ENCODE data around the gene MORN1. TPM values are rescaled to one million over a fixed set of nuclear protein-coding genes. Genes with fewer than 3 reads are reported as not detected.

MORN1 gene
- polyA plus RNA-seq, 1 experiment: 3.7 TPM

DNA sequence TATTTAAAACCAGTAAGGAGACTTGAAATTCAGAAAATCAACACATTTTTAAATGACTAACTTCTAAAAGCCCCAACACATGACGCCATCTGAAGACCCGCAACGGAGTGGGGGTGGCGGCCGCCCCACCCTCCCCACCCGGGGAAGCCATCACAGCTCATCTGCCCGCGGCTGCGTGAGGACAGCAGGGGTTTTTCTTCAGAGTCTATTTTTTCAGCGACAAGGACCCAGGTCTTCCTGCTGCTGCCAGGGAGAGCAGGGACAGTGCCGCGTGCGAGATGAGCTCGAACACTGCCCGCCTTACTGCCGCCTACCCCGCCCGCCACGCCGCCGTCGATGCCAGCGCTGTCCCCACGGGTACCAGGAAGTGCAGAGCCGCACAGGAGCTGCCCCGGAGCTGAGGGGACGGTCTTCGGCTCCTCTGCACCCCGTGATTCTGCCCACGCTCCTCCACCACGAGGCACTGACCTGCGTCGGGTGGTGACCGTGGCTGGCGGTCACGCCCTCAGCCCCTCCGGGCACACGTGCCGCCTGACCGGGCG is 84.2 kb downstream of the MORN1 start:
- no peak for TF ChIP-seq CTCF (IDR thresholded peaks at IDR 0.05; ENCODE audit: insufficient read depth, low read depth, low read length)
- ChIA-PET POLR2A (no interaction called here), CTCF (interaction anchor here (1.0 to 1.1 kb wide), 3 partner anchors 11 to 112 kb away, joined by 3 to 4 read pairs (median 3); partner anchors contain the start of gene FAAP20)
- Histone ChIP-seq H3K36me3 (ENCODE audit: control insufficient read depth, insufficient read depth, low read length) (peaks cover 46% of the 10 kb centered on the region), H3K4me3 (ENCODE audit: low read depth, low read length) (no peak overlapping the region), H3K27me3 (ENCODE audit: control insufficient read depth, insufficient read depth, low read length) (no peaks in the 10 kb centered on the region)
- DNase-seq (ENCODE audit: low read depth): no peak

DNA sequence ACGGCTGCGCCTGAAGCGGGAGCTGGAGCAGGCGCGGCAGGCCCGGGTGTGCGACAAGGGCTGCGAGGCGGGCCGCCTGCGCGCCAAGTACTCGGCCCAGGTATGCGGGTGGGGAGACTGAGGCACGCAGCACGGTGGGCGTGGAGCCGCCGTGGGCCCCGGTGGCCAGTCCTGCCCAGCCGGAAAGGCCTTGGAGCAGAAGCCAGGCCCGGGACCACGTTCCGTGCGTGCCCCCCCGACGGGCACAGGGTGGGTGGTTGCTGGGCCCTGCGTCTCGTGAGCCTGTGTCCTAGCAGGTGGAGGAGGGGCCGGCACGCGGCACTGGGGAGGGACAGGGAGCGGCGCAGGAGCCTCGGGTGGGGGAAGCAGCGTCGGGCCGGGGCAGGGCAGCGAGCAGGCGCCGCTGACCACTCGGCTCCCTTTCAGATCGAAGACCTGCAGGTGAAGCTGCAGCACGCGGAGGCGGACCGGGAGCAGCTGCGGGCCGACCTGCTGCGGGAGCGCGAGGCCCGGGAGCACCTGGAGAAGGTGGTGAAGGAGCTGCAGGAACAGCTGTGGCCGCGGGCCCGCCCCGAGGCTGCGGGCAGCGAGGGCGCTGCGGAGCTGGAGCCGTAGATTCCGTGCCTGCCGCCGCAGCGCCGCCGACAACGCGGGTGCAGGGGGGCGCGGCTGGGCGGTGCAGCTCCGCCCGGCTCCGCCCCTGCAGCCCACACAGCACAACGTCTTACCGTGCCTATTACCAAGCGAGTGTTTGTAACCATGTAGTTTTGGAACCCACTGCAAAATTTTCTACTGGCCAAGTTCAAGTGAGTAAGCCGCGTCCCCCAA is 85.0 kb downstream of the MORN1 start:
- ChIA-PET CTCF (interaction anchor here (1.0 to 1.1 kb wide), 3 partner anchors 10 to 112 kb away, joined by 3 to 4 read pairs (median 3); partner anchors contain the start of gene FAAP20), POLR2A (no interaction called here)
- H3K27me3 ChIP-seq (ENCODE audit: control insufficient read depth, insufficient read depth, low read length): no peaks in the 10 kb centered on the region
- no peak overlapping the region for H3K4me3 ChIP-seq (ENCODE audit: low read depth, low read length)
- no peak for TF ChIP-seq CTCF (IDR thresholded peaks at IDR 0.05; ENCODE audit: insufficient read depth, low read depth, low read length)
- peaks cover 46% of the 10 kb centered on the region for H3K36me3 ChIP-seq (ENCODE audit: control insufficient read depth, insufficient read depth, low read length)
- no peak for DNase-seq (ENCODE audit: low read depth)

DNA sequence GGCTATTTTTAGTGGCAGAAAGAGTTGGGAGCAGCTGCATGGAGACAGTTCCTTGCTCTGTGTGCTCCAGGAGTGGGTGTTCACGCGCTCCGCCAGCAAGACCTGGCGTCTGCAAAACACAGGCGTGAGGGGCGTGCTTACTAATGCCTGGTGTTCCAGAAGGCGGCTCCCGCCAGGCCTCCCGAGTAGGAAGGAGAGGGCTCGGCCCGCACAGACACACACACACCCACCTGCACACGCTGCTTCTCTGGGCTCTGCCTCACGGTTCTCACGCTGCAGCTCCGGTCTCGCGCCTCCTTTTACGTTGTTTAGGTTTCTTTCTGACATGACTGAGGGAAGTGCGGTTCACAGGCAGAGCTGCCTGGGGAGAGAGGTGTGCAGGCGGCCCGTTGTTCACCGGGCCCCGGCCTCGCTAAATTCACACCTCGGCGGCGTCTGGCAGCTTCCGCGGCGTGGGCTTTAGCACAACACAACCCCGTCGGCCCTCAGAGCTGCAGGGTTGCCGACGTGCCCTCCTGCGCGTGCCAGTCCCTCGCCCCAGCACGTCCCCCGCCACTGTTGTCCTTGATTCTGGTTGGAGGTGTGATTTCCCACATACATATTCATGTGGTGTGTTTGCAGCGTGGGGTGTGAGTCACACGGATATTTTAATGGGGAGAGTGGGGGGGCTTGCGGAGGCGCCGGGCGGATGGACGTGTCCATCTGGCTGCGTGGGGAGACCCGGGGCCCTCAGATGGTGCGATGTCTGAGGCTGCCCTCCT is 86.3 kb downstream of the MORN1 start:
- Histone ChIP-seq H3K27me3 (ENCODE audit: control insufficient read depth, insufficient read depth, low read length) (no peaks in the 10 kb centered on the region), H3K36me3 (ENCODE audit: control insufficient read depth, insufficient read depth, low read length) (peaks cover 46% of the 10 kb centered on the region), H3K4me3 (ENCODE audit: low read depth, low read length) (no peak overlapping the region)
- DNase-seq (ENCODE audit: low read depth): no peak
- no peak for TF ChIP-seq CTCF (IDR thresholded peaks at IDR 0.05; ENCODE audit: insufficient read depth, low read depth, low read length)
- ChIA-PET POLR2A (no interaction called here), CTCF (interaction anchor here (2.3 kb wide), 1 partner anchor 10 kb away, joined by 7 read pairs; no protein-coding TSS in a partner anchor)

- no peak for DNase-seq (ENCODE audit: low read depth)
- Histone ChIP-seq H3K27me3 (ENCODE audit: control insufficient read depth, insufficient read depth, low read length) (no peaks in the 10 kb centered on the region), H3K4me3 (ENCODE audit: low read depth, low read length) (no peak overlapping the region), H3K36me3 (ENCODE audit: control insufficient read depth, insufficient read depth, low read length) (peaks cover 45% of the 10 kb centered on the region)
- POLR2A ChIA-PET: no interaction called here
- CTCF ChIA-PET: interaction anchor here (1.3 to 2.3 kb wide), 2 partner anchors 11 to 109 kb away, joined by 4 to 7 read pairs; partner anchors contain the start of gene FAAP20
- no peak for TF ChIP-seq CTCF (IDR thresholded peaks at IDR 0.05; ENCODE audit: insufficient read depth, low read depth, low read length)
Measured at GRCh38 chr1:2304282-2304681, 87.1 kb downstream of the MORN1 start.

GRCh38 chr1:2303781-2304180 is 87.6 kb downstream of the MORN1 start:
- POLR2A ChIA-PET: no interaction called here

More at GRCh38 chr1:2303781-2304180, 87.6 kb downstream of the MORN1 start:
- no peaks in the 10 kb centered on the region for H3K27me3 ChIP-seq (ENCODE audit: control insufficient read depth, insufficient read depth, low read length)
- no peak for DNase-seq (ENCODE audit: low read depth)
- CTCF ChIA-PET: interaction anchor here (1.3 to 2.3 kb wide), 2 partner anchors 12 to 109 kb away, joined by 4 to 7 read pairs; partner anchors contain the start of gene FAAP20
- TF ChIP-seq CTCF (IDR thresholded peaks at IDR 0.05; ENCODE audit: insufficient read depth, low read depth, low read length): no peak
- H3K4me3 ChIP-seq (ENCODE audit: low read depth, low read length): no peak overlapping the region
- H3K36me3 ChIP-seq (ENCODE audit: control insufficient read depth, insufficient read depth, low read length): peaks cover 42% of the 10 kb centered on the region
